ENCODE data around the gene CBX2. TPM values are rescaled to one million over a fixed set of nuclear protein-coding genes. Genes with fewer than 3 reads are reported as not detected.
"Not testable (repeated sequence)": the region's sequence is repeated elsewhere in the genome, so short reads cannot be mapped to it uniquely, and the experiment has no call there.

Gene CBX2
- total RNA-seq, 1 donor = 44.2 TPM

DNA sequence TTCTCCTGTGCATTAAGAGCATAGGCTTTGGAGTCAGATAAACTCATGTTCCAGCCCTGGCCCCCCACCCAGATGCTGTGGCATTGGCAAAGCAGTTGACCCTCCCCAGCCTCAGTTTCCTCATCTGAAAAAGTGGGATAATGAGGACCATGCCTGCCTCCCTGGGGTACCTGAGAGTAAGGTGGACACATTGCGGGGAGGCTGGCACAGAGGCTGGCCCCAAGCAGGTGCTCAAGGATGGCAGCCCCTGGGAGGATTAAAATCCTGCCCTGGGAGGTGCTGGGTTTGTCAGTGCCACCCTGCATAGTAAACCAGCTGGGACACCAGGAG is 35.4 kb upstream of the CBX2 start:
- DNase-seq (ENCODE audit: low read depth in 2 of 3, low spot score in 2 of 3) = no peak

DNA sequence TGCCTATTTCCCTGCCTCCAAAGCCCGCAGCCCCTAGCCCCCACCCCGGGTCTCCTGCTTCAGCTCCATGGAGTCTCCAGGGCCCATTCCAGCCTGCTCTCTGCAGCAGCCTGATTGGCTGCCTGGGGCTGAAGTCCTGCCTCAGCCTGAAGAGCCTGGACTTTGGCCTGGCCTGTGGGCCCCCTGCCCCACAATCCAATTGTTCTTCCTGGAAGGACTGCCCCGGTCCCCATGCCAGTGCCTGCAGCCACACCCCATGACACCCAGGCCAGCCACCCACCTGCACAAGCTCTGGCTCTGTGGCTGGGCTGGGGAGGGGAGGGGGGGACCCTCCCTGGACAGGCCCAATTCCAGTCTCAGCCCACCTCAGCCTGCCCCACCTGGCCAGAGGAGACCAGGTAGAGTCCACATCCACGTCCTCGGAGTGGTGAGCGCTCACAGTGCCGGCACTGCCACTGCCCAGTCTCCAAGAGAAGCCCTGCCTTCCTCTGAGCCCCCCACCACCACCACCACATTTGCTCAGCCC is 34.9 kb upstream of the CBX2 start:
- no peak for DNase-seq (ENCODE audit: low read depth in 2 of 3, low spot score in 2 of 3)

DNA sequence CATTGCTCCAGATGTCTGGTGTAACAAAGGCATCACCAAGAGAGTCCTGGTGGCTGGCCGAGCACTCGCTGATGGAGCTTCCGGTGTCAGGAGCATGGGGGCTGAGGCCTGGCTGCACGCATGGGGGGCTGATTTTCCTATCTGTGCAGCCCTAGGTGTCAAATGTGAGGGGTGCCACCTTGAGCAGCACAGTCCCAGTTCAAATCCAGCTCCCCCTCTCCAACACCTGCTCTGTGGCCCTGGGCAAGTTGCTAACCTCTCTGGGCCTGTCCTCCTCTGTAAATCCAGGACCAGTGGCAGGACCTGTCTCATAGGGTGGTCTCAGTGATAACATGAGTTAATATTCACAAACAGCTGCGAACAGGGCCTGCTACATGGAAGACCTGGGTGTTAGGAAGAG is 34.3 kb upstream of the CBX2 start:
- no peak for DNase-seq (ENCODE audit: low read depth in 2 of 3, low spot score in 2 of 3)

DNA sequence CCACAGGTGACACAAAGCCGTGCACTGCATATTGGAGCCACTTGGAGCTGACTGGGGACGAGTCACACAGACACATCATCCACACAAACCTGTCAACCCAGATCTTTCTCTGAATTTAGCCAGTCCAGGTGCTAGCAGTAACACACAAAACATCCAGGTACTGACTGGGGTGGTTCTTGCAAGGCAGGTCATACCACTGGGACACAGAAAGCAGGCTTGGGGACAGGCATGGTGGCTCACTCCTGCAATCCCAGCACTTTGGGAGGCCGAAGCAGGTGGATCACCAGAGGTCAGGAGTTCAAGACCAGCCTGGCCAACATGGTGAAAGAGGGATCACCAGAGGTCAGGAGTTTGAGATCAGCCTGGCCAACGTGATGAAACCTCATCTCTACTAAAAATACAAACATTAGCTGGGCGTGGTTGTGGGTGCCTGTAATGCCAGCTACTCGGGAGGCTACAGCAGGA is 32.3 kb upstream of the CBX2 start:
- DNase-seq (ENCODE audit: low read depth in 2 of 3, low spot score in 2 of 3) = no peak

DNA sequence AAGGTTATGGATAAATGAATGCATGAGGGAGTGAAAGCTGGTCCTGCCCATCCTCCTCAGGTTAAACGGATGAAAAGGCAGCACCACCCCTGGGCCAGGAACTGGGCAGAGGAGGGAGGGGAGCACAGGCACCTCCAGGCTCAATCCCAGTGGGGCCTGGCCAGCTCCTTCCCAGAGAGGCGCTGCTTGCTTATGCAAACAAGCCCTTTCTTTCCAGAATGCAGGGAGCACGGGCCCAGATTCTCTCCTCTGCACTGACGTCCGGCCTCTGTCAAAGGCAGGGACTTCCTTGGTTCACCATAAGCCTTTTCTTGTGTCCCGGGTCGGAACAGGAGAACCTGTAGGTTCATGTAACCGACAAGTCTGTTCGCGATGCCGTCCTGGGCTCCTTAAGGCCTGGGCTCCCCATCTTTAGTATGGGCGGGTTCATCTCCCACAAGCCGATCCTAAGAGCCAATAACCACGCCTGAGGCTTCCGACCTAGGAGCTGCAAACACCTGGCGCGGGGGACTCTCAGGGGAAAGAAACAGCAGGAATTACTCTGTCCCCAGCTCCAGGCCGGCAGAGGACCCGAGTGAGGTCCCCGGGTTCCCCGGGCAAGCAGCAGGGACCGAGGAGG is 30.9 kb upstream of the CBX2 start:
- no peak for DNase-seq (ENCODE audit: low read depth in 2 of 3, low spot score in 2 of 3)

DNA sequence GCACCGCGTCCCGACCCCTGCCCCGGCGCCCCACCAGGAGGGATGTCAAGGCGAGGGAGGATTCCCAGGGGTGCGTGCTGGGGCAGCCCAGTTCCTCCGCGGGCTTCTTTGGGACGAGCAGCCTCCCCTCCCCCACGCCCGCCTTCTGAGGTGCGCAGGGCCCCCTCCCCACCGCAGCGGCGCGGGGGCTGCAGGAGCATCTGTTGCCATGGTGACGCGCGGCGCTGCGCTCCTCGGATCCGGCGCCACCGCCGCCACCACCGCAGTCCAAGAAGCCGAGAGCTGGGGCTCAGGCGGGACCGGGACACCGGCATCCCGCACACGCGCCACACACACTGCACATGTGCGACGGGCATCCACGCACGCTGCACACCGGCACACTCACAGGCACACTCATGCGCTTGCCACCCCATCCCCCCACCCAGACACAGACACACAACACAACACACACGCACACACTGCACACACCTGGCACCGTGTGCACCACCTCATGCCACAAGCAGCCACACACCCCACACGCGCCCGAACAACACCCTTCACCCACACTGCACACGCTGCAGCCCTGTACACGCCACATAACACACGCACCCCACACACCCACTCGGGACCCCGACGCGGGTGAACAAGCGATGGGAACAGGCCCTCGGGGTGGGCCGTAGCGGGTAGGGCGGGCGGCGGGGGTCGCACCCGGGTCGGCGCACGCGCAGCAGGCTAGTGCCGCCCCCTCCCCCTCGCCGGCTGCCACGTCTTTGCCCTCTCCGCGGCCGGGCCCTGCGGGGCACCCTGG is 30.2 kb upstream of the CBX2 start:
- DNase-seq (ENCODE audit: low read depth in 2 of 3, low spot score in 2 of 3) = peak in 1 of 3 donors; percentile 14

DNA sequence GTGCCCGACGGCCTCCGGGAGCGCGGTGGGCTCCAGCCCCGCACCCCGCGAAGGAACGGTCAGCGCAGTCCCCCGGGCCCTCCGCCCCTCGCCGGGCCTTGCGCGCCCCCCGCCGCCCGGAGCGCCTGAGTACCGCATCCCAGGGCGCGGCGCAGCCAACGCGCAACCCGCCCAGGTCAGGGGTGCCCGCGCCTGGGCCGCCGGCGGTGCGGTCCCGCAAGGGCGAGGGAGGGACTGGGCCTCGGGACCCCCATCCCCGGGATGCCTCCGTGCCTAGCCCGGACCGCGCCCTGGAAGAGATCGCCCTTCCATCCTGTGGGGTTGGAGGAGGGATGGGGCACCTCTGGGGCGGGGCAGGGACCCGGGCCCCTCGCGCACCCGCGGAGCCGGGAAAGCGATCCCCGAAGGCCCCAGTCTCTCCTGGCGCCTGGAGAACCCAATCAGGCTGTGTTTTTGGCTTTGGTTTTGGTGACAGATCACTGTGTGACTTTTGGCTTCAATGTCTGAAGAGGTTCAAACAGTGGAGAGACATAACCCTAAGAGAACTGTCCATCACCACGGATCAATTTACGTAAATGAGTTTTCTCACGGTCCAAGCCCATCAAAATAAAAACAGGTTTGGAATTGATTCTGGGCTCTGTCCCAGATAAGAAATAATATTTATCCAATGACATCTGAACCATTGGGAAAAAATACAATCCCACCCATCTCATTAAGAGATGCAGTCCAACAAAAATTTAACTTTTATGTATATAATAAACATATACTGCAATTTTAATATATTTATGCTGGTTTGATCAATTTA is 29.5 kb upstream of the CBX2 start:
- DNase-seq (ENCODE audit: low read depth in 2 of 3, low spot score in 2 of 3) = no peak

DNA sequence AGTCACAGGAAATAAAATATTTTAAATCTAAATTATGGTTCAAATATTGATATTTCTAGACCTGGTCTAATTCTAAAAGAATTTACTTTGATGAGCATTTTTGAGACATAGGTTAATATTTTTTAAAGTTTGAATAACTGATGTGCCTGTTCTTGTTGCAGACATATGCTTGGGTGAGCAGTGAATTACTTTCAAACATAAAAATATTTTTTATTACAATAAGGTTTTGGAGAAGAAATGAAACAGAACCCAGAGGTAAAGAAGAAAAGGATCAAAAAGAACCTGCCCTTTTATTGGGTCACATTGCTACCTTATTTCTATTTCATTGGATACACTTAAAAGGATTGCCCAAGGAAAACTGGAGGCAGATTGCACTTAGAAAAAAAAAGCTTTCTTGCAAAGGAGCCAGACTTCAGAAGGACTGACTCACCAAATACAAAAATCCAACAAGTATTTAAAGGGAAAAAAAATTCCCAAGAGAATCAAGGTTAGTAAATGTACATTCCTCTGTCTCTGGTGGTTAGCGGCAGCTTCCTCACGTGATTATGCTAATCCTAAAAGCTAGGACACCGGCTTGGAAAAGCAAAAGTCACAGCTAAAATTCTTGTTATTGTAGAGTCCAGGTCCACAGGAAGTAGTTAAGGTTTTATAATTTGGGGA is 28.7 kb upstream of the CBX2 start:
- no peak for DNase-seq (ENCODE audit: low read depth in 2 of 3, low spot score in 2 of 3)

DNA sequence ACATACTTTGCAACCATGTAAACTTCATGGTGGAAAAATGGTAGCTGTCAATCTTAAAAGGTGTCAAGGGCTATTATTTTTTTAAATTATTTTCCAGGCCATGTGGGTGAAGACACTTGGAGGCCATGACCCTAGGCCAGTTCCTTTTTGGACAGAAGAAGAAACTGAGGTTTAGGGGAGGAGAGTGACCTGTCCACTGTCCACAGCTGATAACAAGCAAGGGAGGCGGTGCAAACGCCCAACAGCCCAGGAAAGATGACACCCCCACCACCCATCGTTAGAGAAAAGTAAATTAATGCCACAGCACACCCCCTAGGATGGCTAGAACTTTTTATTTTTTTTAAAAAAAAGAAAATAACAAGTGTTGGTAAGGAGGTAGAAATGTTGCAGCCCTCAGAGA is 28.0 kb upstream of the CBX2 start:
- no peak for DNase-seq (ENCODE audit: low read depth in 2 of 3, low spot score in 2 of 3)

DNA sequence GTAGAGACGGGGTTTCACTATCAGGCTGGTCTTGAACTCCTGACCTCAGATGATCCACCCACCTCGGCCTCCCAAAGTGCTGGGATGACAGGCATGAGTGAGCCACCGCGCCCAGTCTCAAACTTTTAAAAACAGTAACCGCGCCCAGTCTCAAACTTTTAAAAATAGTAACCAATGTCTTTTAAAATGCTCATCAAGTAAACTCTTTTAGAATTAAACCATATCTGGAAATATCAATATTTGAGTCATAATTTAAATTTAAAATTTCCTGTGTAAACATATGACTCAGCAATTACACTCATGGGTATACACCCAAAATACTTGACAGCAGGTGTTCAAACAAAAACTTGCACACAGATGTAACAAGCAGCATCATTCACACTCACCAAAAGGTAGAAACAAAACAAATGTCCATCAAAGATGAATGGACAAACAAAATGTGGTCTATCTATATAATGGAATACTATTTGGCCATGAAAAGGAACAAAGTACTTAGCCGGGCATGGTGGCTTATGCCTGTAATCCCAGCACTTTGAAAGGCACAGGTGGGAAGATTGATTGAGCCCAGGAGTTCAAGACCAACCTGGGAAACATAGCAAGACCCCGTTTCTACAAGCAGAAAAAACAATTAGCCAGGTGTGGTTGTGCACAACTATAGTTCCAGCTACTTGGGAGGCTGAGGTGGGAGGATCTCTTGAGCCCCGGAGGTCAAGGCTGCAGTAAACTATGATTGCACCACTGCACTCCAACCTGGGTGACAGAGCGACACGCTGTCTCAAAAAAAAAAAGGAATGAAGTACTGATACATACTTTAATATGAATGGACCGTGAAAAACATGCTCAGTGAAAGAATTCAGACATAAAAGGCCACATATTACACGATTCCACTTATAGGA is 27.1 kb upstream of the CBX2 start:
- no peak for DNase-seq (ENCODE audit: low read depth in 2 of 3, low spot score in 2 of 3)

DNA sequence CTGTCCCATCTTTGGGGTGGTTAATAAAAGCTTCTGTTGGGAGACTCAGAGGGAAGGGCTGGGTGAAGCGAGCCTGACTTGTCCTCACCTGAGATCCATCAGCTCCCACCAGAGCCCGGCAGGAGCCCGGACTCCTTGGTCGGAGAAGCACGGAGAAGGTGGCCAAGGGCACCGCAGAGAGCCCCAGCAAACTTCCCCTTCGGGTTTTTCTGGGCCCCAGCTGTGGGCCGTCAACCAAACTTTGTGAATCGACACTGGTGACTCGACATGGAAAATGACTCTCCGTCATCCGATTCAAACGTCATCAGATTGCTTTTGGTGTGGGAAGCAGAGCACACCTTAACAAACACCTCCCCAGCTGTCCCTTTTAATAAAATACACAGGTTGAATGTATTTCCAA is 25.8 kb upstream of the CBX2 start:
- peak in 2 of 3 donors; percentile 54 to 78 for DNase-seq (ENCODE audit: low read depth in 2 of 3, low spot score in 2 of 3)

DNA sequence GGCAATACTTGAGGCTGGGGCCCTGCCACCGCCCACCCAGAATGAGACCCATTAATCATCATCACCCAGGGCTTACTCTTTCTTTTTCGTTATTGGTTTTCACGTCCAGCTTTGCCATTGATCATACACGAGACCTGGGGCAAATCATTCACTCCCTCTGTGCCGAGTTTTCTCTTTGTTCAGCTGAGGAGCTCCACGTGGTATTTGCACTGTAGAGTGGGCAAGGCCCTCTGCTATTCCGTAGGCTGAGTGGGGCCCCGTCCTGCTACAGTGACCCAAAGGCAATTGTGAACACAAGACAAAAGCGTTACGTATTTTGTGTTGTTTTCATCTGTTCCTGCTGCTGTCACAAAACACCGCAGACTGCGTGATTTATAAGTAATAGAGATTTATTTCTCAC is 23.6 kb upstream of the CBX2 start:
- no peak for DNase-seq (ENCODE audit: low read depth in 2 of 3, low spot score in 2 of 3)

DNA sequence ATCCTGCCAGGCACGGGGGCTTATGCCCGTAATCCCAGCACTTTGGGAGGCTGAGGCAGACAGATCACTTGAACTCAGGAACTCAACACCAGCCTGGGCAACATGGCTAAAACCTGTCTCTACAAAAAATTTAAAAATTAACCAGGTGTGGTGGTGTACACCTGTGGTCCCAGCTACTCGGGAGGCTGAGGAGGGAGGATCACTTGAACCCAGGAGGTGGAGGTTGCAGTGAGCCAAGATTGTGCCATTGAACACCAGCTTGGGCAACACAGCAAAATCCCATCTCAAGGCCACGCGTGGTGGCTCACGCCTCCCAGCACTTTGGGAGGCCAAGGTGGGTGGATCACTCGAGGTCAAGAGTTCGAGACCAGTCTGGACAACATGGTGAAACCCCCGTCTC is 23.0 kb upstream of the CBX2 start:
- DNase-seq (ENCODE audit: low read depth in 2 of 3, low spot score in 2 of 3) = not testable (repeated sequence)

DNA sequence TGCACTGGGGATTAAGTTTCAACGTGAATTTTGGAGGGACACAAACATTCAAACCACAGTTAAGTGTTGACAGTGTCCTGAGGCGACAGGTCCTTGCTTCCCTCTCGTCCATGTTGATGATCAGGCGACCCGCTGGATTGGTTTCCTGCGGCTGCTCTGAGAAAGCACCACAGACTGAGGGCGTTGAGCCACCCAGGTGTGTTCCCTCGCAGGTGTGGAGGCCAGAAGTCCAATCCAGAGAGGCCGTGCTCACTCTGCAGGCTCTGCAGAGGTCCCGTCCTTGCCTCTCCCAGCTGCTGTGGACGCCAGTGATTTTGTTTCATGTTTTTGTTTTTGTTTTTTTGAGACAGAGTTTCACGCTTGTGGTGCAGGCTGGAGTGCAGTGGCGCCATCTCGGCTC is 22.4 kb upstream of the CBX2 start:
- DNase-seq (ENCODE audit: low read depth in 2 of 3, low spot score in 2 of 3) = no peak

DNA sequence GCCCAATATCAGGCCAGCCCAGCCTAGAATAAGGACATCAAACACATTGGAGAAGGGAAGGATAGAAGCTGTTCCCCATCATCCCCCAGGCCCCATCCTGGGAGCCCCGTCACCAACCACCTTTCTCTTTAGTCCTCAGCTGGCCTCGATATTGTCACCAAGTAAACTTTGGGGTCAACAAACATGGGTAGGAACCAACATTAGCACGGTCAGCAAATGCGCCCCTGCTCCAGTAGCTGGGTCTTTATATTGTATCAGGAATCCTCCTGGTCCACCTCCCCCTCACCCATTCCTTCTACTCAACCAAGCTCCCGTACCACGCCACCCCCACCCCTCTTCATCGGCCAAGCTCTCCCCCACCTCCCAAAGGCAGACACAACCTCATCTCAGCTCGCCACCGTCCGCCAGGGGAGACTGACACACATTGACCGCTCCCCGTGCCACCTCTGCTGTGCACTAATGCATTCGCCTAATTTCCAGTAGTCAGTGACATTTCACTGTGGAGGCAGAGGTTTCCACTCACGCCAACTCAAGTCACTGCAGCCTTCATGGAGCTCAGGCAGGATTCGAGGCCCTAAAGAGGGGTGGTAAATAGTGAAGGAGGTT is 20.7 kb upstream of the CBX2 start:
- DNase-seq (ENCODE audit: low read depth in 2 of 3, low spot score in 2 of 3) = no peak

DNA sequence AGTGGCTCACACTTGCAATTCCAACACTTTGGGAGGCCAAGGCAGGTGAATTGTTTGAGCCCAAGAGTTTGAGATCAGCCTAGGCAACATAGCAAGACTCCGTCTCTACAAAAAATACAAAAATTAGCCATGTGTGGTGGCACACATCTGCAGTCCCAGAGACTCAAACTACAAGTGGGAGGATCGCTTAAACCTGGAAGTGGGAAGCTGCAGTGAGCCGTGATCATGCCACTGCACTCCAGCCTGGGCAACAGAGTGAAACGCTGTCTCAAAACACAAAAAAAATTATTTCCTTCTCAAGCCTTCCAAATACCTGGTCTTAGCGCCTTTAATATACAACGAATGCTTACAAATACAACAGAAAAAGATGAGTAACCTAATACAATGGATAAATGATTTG is 19.7 kb upstream of the CBX2 start:
- no peak for DNase-seq (ENCODE audit: low read depth in 2 of 3, low spot score in 2 of 3)

DNA sequence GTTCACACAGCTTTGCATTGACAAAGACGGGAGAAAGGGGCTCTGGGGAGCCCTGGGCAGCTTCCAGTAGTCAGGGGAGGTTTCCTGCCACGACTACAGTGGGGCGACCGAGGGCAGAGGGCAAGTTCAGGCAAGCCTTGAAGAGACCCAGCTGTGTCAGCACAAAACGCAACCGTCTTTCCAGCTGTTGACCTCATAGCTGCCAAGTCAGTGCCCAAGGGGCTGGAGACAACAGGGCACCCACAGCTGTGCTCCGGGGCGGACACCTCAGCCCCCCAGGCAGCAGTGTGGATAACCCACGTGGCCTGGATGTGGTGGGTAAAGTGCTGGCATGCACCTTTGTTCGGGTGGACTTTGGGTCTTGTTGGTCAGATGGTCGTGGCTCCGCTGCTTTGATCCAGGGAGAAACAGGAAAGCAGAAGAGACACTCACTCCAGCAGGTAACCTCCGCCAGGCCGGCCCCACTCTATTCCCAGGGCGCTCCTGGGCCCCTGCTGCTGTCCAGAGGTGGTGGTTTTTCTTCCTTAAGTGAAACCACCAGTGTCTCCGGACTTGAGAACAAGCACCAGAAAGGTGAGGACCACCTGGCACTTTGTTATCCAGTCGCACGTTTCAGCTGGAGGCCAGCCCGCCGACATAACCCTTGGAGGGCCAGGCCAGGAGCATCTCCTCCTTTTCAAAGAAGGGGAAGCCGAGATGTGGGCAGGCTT is 17.6 kb upstream of the CBX2 start:
- no peak for DNase-seq (ENCODE audit: low read depth in 2 of 3, low spot score in 2 of 3)

DNA sequence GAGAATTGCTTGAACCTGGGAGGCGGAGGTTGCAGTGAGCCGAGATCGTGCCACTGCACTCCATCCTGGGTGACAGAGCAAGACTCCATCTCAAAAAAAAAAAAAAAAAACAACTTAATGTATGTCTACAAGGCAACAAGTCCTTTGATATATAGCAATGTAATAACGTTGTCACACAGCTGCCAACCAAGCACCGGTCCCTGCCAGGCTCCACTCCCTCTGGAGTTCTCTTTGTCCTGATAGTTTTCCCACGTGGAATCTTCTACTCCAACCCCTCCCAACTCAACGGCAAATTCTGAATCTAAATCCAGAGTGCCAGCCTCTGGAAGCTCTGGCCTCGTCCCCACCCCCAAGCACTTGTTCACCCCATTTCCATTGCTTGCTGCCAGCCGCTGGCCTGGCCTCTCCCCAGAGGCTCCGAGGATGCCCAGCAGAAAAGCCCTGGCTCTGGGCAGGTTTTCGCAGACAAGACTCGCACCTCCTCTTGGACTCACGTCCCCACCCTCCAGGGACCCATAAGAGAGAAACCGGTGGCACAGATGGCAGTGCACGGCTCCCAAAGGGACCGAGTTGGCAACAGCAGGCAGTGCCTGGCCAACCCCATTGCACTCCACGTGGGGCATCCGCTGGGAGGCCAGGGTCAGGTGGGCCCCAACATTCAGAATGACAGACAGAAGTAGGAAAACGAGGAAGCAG is 15.9 kb upstream of the CBX2 start:
- DNase-seq (ENCODE audit: low read depth in 2 of 3, low spot score in 2 of 3) = no peak

All from hematopoietic multipotent progenitor cell (in vitro differentiated cells).